HG02870 (cell line): ENCODE results near the gene MICB.
A peak's percentile ranks its signal among the peaks of the same experiment; 100 is the strongest.
"Not testable (repeated sequence)": the region's sequence is repeated elsewhere in the genome, so short reads cannot be mapped to it uniquely, and the experiment has no call there.

Source experiments
- ATAC-seq: cut with Tn5 transposase; IDR thresholded peaks from one replicate; pipeline ENCODE4 v1.9.1; 2021; ENCODE audit warnings: mild to moderate bottlenecking, moderate library complexity; ENCODE audit not compliant: unreplicated experiment

The MICB gene

DNA sequence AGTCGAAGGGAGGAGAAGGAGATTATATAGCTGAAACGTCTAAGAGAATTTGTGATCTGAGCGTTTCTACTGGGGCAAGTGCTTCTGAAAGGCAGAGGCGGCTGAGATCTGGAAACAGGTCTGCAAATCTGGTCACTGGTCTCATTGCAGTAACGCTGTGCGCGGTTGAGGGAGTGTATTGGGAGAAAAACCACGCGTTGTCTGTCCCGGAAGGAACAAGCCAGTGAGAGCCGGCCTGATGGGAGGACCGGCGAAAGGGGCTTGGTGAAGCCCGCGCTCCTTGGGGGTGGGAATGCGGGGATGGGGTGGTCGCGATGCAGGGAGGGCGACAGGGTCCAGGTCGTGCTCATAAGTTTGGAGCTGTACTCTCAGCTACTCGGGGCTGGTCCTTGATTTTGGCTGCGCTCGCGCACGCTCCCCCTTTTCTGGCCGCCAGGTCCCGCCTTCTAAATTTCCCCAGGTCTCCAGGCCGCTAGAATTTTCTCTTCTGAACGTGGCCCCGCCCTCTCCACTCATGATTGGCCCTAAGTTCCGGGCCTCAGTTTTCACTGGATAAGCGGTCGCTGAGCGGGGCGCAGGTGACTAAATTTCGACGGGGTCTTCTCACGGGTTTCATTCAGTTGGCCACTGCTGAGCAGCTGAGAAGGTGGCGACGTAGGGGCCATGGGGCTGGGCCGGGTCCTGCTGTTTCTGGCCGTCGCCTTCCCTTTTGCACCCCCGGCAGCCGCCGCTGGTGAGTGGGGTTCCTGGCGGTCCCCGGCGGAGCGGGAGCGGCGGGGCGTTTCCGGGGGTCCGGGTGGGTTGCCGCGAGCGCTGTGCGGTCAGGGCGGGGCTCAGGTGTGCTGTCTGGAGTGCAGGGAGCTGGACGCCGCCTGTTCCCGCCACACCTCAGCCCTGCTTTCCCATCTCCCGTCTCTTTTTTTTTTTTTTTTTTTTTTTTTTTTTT is at the start of gene MICB:
MICB (plus strand) TSS at position 615 of the 946 bp plus-strand sequence; CDS start at position 664, 49 bp downstream.
- peak; percentile 51 for ATAC-seq

DNA sequence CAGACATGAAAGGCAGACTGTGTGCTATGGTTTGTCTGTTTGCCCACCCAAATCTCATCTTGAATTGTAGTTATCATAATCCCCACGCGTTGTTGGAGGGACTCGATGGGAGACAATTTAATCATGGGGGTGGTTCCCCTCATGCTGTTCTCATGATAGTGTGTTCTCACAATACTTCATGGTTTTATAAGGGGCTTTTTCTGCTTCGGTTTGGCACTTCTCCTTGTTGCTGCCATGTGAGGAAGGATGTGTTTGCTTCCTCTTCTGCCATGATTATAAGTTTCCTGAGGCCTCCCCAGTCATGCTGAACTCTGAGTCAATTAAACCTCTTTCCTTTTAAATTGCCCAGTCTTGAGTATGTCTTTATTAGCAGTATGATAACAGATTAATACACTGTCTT is 47.2 kb upstream of the MICB start:
- ATAC-seq: no peak

DNA sequence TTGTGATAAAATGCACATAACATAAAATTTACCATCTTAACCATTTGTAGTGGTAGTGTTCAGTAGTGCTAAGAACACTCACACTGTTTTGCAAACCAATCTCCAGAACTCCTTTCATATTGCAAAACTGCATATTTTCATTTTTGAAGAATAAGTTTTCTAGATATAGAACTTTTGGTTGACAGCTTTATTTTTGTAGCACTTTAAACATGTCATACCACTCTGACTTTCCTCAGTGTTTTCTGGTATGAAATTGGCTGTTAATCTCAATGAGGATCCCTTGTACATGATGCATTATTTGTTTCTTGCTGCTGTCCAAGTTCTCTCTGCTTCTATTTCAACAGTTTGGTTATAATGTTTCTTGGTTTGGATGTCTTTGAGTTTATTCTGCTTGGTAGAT is 45.1 kb upstream of the MICB start:
- no peak for ATAC-seq

DNA sequence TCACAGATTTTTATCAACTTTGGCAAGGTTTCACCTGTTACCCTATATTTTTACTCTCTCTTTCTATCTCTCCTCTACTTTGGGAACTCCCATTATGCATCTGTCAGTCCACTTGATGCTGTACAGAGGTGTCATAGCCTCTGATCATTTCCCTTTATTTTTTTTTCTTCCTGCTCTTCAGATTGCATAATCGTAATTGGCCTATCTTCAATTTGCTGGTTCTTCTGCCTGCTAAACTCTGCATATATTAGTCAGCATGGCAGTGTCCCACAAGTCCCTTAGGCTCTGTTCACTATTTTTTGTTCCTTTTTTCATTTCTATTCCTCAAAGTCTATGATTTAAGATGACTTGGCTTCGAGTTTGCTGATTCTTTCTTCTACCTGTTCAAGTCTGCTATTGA is 44.7 kb upstream of the MICB start:
- ATAC-seq: no peak

DNA sequence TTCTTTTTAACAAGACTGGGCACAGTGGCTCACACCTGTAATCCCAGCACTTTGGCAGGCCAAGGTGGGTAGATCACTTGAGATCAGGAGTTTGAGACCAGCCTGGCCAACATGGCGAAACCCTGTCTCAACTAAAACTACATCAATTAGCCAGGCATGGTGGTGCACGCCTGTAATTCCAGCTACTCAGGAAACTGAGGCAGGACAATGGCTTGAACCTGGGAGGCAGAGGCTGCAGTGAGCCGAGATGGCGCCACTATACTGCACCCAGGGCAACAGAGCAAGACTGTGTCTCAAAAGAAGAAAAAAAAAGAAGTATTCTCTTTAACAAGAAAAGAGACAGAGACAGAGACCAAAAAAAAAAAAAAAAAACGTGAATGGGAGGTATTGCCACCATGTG is 38.1 kb upstream of the MICB start:
- ATAC-seq: not testable (repeated sequence)

DNA sequence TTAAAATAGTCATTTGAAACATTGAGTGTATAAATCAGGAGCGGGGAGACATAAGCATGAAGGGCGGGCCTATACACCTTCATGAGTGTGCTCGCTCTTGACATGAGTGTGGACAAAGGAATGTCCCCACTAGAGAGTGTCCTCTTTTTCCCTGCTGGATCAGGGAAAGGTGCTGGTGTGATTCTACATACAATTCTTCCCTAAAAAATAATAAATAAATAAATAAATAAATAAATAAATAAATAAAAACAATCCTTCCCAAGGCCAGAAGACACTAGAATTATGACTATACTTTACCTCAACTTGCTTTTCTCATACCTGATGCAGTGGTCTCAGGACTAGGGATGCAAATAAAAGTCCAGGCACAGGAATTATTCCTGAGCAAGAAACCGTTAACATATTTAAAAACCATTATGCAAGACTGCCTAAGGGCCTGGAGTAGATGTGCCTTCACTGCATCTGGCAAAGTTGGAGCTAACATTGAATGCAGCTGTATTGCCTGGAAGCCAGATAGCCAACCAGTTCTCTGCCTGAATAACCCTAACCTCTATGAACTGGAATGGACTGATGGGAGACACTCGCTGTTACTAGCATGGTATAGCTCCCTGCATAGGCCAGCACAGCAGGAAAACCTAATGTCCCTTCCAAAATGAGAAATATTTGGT is 37.5 kb upstream of the MICB start:
- ATAC-seq: no peak

DNA sequence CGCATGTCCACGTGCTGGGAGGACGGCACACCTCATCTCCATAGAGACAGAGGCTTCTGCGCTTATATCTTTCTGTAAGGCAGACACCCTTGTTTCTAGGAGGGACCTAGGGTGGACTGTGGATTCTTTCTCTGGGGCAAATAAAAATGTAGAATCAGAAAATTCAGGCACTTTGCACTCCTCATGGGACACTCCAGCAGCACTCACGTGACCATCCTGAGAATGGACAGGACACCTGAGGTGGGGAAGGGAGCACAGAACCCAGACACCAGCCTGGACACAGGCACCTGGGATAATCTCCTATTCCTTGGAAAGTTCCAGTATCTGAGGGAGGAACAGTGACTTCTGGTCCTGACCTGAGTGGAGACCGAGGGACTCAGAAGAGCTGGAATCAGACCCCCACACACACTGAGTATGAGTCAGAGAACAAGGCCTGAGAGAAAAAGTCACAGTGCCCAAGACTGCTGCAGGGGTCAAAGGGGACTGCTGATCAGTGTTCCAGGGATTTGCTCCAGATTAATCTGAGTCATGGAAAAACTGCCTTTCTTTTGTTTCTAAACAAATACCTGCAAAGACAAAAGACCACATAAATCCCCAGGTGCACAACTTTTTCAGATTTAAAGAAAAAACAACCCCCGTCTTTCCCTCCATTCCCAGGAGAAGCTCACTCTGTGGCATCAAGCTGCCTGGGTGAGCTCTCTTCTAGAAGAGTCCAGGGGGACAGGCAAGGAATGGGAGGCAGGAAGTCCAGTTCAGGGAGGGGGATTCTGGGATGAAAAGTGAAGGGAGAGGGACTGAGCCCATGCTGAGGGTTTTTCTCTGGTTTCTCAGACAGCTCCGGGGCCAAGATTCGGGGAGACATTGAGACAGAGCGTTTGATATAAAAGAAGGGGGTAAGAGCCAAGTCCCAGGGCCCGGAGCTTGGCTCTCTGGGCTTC is 35.6 kb upstream of the MICB start:
- ATAC-seq: peak; percentile 11

DNA sequence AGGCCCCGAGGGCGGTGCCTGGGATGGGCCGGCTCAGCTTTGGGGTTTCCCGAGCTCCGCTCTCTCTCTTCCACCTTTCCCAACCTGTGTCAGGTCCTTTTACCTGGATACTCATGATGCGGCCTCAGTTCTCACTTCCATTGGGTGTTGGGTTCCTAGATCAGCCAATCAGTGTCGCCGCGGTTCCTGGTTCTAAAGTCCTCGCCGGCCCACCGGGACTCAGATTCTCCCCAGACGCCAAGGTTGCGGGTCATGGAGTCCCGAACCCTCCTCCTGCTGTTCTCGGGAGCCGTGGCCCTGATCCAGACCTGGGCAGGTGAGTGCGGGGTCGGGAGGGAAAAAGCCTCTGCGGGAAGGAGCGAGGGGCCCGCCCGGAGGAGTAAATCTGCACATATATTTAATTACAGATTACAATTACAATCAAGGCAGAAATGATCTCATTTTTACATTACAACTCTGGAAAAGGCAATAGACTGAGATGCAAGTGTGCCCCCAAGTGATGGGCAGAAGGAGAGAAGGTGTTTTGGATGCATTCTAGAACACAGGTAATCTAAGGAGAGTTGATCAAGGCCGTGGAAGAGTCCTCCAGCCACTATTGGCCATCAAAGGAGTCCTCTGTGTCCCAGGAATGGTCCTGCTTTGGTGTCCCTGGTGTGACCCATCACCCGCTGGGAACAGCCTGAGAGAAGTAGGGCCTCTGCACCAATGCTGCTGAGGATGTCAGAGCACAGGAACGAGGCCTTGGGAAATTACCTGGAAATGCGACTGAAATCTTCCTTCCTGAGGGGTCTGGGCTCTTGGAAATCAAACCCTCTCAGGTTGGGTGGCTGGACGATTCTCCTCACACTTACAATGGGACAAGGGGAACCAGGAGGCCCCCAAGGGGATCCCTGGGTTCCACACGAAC is 34.7 kb upstream of the MICB start:
- ATAC-seq: peak; percentile 91

DNA sequence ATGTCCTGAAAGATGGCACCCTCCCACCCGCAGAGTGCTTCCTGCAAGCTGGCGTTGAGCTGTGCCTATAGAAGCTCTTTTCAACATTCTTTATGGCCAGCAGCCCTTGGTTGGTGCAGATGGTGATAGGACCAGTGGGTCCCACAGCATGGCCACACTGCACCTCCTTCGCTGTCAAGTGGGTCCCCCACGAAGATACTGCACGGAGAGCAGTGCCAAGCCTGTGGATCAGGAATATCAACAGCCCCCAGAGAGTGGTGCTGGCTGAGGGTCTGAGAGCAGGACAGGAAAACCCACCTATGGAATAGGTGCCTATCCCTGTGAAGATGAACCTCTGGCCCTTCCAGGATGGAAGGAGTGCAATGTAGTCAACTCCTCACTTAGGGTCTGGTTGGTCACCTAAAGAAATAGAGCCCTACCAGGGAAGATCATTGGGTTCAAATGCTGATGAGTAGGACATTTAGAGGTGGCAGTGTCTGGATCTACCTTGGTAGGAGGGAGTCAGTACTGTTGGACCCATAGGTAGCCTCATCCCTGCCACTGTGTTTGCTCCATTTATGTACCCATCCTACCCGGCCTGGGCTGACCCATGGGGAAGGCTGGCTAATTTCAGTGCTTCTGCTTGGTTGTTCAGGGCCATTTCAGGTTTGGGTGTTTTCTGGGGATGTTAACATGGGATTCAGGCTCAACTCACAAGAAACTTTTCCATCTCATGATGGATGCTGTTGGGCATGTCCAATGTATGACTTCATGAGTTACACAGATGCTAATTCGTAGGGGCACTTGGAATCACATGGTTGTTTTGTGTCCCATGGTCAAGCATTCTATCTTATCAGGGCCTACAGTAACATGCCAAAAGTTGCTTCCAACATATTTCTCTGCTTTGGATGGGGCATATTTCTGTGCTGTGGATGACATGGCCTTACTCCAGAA is 33.4 kb upstream of the MICB start:
- ATAC-seq: no peak

DNA sequence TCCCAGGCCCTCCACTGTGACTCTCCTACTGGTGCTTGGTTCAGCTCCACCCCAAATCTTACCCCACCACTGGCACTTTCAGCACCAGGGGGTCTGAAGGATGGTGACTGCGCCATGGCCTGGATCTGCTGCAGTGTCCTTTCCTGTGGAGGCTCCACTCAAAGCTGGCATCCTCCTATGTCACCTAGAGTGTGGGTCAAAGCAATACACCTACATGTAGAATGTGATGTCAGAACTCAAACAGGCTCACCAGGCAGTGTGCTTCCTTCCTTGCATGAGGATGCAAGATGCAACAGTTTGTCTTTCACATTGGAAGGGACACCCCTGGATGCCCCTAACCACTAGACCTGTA is 32.8 kb upstream of the MICB start:
- no peak for ATAC-seq

DNA sequence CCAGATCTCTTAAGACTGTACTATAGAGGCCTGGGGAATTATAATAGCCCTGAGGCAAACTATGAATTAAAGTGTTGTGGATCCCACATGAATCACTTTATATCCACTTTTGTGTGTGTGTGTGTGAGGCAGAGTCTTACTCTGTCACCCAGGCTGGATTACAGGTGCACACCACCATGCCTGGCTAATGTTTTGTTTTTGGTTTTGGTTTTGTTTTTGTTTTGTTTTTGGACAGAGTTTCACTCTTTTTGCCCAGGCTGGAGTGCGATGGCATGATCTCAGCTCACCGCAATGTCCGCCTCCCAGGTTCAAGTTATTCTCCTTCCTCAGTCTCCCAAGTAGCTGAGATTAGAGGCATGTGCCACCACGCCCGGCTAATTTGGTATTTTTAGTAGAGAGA is 32.2 kb upstream of the MICB start:
- ATAC-seq: no peak

DNA sequence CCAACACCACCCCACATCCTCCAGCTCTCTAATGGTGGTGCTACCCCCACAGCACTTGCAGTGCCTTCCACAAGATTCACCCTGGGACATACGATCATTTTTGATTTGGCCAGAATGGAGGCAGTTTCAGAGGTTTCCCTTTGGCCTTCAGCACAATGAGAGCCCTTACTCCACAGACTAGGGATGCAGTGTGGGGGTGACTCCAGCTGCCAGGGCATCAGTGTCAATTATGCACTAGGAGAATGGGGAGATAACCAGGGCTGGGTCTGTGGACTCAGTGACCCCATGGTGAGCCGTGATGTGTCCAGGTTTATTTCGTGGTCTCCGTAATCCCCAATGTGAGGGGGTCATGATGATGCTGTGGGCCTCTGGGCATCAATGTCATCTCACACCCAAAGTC is 31.5 kb upstream of the MICB start:
- ATAC-seq: no peak

DNA sequence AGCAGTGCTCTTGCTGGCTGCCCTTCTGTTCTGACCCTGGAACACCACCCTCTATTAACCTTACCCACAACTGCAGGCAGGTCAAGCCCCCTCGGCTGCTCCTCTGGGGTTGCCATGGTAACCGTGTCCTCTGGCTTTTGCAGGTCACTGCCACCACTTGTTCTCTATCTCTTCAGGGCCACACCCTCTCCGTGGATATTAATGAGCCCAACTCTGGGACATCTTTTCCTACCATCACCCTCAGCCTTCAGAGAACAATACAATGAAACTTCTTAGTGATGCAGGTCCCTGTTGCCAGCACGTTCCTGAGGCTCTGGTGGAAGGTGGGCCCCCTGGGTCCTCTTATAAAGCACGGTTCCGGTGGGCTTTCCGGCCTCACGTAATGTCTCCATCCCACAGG is 30.8 kb upstream of the MICB start:
- no peak for ATAC-seq

DNA sequence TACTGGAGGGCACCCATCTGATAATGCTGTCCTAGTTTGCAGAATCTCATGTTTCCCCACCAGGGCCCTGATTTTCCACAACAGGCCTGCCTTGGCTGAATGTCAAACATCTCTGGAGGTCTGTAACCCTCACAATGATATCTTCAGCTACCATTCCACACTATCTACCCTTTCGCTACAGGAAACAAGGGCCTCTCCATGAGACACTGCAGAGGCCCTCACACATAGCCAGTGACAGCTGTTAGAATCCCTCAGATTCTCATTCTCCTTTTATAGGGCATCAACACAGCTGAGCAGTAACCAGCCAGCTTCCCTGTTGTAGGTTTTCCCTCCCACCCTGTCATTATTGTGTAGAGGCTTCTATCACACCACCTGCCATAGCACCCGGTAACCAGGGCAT is 29.6 kb upstream of the MICB start:
- no peak for ATAC-seq

DNA sequence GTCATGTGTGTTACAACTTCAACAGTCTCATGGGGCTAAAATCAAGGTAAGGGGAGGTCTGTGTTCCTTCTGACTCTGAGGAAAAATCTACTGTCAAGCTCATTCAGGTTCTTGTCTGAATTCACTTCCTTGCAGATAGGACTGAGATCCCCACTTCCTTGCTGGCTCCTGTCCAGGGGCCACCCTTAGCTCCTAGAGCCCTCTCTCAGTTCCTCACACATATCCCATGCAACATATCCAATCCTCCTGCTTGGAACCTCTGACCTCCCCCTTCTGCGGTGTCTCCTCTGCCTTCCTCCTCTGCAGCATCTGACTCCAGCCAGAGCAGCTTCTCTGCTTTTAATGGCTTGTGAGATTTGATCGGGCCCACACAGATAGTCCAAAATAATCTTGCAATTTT is 27.1 kb upstream of the MICB start:
- no peak for ATAC-seq

DNA sequence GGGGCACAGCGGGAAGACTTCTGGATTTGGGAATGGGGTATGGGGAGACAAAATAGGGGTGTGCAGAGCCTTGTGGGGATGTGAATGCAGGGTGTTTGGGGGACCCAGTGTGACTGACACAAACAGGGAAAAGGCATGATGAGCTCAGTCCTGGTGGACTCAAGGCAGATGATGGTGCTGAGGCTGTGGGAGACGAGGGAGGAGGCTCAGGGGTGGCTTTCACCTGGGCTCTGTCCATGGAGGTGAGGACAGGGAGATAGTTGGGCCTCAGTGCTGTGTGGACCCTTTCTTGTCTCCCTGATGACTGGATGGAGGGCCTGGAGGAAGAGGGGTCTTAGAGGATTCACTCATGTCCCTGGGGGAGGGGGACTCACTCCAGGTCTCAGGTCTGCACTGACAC is 26.2 kb upstream of the MICB start:
- no peak for ATAC-seq

DNA sequence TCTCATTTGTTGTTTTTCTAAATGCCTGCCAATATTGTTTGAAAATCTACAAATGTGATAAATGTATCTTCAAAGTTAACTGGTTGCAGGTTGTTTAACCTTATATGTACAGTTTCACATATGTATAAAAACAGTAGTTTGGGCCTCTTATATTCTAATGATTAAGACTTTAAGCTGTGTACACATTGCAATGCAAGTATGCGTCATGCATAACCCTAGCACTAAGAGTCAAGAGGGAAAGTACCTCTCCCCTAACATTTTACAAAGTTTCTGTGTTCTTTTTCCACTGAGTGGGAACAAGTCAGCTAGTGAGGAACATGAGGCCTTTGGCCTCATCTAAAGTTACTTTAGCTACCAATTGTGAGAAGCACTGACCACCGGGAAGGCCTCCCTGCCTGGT is 25.7 kb upstream of the MICB start:
- no peak for ATAC-seq

DNA sequence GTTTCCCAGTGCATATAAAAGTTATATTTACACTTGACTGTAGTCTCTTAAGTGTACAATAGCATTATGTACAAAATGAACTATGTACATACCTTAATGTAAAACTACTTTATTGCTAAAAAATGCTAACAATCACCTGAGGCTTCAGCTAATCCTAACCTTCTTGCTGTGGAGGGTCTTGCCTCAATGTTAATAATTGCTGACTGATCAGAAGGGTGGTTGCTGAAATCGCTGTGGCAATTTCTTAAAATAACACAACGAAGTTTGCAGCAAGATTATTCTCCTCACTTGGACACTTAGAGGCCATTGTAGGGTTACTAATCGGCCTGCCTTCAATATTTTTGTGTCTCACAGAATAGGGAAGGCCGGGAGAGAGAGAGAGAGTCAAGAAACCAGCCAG is 24.7 kb upstream of the MICB start:
- ATAC-seq: no peak
